NCI-H82 treated with DMSO at 0.1 percent for 48 hours (cell line): ENCODE data around the gene PIK3R6.

Experiments used
- DNase-seq: peaks from one replicate; lab custom pipeline; 2025; ENCODE audit not compliant: unreplicated experiment; lab: John Stamatoyannopoulos, UW

Gene PIK3R6

DNA sequence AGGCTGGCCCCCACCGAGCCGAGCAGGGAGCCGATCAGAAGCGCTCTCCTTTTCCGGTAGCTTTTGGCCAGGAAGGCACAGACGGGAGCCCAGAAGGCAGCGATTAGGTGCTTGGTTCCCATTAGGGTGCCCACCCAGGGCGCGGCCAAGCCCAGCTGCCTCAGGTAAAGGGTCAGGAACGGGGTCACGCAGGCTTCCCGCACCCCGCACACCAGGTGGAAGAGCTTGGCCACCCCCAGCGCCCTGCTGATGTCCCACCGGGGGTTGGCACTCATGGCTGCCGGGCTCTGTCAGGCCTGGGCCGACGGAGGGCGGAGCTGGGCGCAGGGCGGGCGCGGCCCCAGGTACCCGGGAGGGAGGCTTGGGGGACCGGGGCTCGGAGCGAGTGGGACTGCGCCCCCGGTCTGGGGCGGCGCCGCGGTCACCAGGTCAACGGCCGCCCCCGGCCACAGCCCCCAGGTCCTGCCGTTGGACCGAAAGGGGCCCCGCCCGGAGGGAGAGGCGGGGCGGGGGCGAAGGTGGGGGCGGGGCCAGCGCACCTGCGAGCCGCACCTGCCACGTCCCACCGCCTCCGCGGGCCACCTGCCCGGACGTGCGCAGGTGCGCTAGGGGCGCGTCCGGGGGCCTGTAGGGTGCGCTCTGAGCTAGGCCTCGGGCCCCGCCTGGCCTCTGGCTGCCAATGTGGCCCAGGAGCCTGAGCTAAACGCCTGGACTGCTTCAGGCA lies 68.5 kb downstream of the PIK3R6 start, which contains the start of gene MFSD6L:
Gene MFSD6L, minus strand, starts transcription at position 520 of the 724 bp plus-strand sequence. Its CDS starts 245 bp downstream, at position 275.
- no peak for DNase-seq

DNA sequence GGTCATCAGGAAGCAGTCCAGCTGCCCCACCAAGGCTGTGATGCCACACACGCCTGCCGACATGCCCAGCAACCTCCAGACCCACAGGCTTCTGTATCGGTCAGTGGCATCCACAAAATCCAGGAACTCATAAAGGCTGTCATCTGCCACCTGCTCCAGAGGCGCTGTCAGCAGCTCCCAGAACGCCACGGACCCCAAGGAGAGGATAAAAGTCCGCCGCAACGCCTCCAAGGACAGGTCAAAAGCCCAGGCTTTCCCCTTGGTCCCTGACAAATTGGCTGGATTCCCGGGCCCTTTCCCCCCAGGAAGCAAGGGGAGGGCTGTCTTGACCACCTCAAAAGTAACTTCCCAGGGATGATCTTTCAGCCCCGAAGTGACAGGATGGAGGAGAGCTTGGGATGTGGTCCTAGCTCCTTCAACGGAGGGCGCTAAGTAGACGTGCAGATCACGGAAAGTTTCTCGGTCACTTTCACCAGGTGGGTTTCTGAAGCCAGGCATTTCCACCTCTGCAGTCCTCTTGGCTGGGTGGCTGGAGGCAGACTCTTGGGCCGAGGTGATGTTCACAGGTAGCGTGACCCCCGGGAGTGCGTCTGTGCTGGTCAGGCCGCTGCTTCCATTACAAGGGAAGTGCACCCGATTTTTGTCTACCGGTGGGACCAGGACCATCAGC lies 69.2 kb downstream of the PIK3R6 start:
- DNase-seq = no peak

- no peak for DNase-seq
Measured at GRCh38 chr17:8797621-8798175, 69.8 kb downstream of the PIK3R6 start.

DNA sequence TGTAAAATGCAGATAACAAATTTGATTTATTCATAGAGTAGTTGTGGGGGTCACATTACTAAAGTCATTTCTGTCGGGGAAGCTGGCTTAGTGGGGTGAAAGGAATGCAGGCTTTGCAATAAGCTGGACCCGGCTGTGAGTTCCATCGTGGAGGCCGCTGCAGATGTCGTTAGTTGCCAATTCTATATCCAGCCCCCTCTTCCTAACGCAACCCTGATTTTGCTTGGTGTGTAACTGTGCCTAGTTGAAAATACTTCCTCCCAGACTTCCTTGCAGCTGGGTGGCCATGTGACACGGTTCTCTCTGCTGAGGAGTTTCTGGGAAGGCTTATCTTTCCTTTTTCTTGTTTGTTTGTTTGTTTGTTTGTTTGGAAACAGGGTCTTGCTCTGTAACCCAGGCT lies 72.8 kb downstream of the PIK3R6 start:
- DNase-seq = no peak

- no peak for DNase-seq
Measured at GRCh38 chr17:8793649-8794048, 73.8 kb downstream of the PIK3R6 start.

GRCh38 chr17:8792646-8793045 lies 74.8 kb downstream of the PIK3R6 start:
- peak; percentile 61 for DNase-seq

- DNase-seq = no peak
Measured at GRCh38 chr17:8791910-8792270, 75.6 kb downstream of the PIK3R6 start.

GRCh38 chr17:8791248-8791909 lies 76.1 kb downstream of the PIK3R6 start:
- no peak for DNase-seq

GRCh38 chr17:8789743-8790142 lies 77.7 kb downstream of the PIK3R6 start:
- DNase-seq = no peak

- no peak for DNase-seq
Measured at GRCh38 chr17:8788998-8789397, 78.5 kb downstream of the PIK3R6 start.

DNA sequence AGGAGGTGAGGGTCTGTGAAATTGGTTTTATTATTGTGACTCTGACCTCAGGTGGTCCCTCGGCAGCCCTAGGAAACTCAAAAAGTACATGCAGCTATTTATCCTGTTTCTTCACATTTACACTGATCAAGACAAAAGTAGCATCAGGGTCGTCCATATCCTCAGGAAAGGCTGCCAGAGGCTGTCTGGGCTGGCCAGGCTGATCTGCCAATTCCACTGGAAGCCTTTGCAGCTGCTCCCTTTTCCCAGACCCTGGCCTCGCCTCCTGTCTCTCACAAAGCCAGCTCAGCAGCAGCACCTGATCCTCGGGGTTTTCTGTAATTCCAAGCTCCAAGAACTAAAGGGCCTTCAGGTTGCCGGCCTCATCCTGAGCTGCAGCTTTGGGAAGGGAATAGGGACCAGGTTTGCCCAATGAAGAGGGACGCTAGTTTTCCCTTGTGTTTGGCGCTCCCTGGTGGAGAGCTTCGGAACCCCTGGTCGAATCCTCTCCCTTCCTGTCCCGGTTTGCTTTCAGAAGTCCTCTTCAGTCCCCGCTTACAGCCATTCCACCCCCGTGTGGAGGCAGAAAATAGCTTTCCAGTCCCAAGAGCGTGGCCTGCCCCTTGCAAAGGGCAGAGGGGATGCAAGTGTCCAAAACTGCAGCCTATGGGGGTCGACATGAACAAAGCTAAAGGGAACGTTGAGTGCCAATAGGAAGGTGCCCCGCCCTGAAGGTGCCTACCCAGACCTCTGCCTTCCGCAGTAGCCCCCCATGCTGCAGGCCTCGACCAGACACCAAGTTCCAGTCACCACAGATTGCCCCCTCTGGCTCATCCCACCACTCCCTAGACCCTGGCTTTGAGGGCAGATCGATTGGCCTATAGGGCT lies 81.7 kb downstream of the PIK3R6 start:
- peak; percentile 28 for DNase-seq

DNA sequence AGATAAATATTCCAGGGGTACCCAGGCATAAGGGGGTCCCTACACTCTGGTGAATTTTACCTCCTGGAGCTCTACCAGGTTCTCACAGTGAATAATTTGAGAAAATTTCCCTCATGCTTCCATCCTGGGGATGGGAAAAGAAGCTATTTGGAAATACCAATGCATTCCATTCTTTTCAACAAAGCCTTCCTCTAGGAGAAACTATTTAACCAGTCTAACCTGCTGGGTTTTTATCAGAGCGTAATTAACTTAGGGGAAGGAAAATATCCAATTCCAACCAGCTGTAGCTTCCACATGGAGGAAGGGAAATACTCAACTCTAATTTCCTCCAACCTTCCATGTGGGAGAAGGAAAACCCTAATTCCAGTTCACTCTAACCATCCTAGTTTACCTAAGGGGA lies 85.3 kb downstream of the PIK3R6 start:
- no peak for DNase-seq

- no peak for DNase-seq
Measured at GRCh38 chr17:8781776-8782175, 85.7 kb downstream of the PIK3R6 start.

DNA sequence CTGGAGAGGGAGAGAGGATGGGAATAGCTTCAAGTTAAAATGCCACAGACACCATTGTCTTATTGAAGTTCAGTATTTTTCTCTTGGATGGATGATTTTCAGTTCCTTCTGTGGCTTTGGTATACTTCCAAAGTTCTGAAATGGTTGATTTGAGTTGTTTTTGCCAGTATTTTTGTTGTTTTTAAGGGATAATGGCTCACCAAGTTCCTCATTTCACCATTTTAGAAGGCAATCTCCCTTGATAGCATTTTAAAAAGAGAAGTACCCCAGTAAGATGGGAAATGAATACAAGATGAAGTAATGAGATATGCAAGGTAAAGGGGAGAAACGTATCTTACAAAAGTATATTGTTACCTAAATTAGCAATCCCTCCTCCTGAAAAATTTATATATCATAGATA lies 90.6 kb downstream of the PIK3R6 start:
- DNase-seq = no peak

DNA sequence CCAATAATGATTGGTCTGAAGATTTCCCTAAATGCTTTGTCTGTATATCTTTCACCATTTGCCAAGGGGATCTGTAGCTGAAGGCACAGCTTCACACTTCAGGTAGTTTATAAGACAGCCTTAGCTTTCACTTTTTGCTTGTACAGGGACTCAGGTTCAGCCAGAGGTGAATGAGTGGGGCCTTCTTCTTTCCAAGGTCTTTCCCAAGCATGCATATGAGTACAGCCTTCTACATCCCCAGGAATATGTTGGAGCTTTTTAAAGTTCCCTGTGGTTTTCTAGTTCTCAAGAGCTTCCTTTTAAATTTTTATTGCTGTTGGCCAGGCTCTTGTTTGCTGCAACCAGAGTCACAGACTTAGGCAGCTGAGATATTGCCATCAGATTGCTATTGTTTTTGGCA lies 91.2 kb downstream of the PIK3R6 start:
- DNase-seq = no peak

GRCh38 chr17:8766731-8767130 lies 100.7 kb downstream of the PIK3R6 start:
- no peak for DNase-seq

DNA sequence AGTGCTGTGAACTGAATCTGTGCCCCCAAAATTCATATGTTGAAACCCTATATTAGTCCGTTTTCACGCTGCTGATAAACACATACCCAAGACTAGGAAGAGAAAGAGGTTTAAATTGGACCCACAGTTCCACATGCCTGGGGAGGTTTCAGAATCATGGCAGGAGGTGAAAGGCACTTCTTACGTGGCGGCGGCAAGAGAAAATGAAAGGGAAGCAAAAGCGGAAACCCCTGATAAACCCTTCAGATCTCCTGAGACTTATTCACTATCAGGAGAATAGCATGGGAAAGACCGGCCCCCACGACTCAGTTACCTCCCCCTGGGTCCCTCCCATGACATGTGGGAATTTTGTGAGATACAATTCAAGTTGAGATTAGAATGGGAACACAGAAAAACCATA lies 105.5 kb downstream of the PIK3R6 start:
- DNase-seq = no peak

- no peak for DNase-seq
Measured at GRCh38 chr17:8758137-8758596, 109.3 kb downstream of the PIK3R6 start, which contains the start of gene SPDYE4. Gene SPDYE4 (minus strand): TSS chr17:8758546. CDS start chr17:8758382, 164 bp downstream.

- DNase-seq = no peak
Measured at GRCh38 chr17:8757189-8757588, 110.3 kb downstream of the PIK3R6 start.

DNA sequence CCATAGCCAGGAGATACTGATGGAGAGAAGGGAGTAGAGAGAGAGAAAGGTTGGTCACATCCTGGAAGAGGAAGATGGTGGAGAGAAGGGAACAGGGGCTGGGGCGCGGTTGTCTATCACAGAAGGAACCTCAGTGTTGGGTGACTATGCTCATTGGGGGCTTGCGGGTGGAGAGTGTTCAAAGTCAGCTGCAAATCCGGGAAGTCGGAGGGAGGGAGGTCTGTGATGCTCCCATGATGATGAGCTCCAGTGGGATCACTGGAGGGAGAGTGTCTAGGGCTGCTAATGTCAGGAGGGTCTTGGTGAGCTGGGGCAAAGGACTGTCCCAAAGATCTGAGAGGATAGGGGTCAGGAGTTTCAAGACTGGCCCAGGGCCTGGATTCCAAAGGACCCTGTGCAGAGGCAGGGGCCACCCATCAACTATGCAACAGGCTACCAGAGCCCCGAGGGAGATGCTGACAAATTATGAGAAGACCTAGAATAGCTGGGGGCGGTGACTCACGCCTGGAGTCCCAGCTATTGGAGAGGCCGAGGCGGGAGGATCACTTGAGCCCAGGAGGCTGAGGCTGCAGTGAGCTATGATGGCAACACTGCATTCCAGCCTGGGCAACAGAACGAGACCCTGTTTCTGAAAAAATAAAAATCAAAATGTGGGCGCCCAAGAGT lies 111.8 kb downstream of the PIK3R6 start:
- DNase-seq = no peak
